NCI-H774 (cell line): ENCODE results near the gene COA3.

Experiments used
- DNase-seq: peaks from one replicate; lab custom pipeline; 2025; lab: John Stamatoyannopoulos, UW

The COA3 gene

GRCh38 chr17:42817866-42818265 is 19.4 kb upstream of the COA3 start:
- no peak for DNase-seq

- DNase-seq: no peak
Measured at GRCh38 chr17:42814633-42815399, 16.3 kb upstream of the COA3 start.

- DNase-seq: no peak
Measured at GRCh38 chr17:42809250-42809649, 10.7 kb upstream of the COA3 start.

GRCh38 chr17:42806249-42806648 is 7.7 kb upstream of the COA3 start:
- DNase-seq: no peak

- peak; percentile 95 for DNase-seq
Measured at GRCh38 chr17:42804918-42805367, 6.4 kb upstream of the COA3 start.

- DNase-seq: no peak
Measured at GRCh38 chr17:42803074-42803883, 4.8 kb upstream of the COA3 start.

GRCh38 chr17:42798011-42798382 is 507 bp downstream of the COA3 start:
- DNase-seq: no peak

- DNase-seq: no peak
Measured at GRCh38 chr17:42797067-42798007, 1.2 kb downstream of the COA3 start.

GRCh38 chr17:42796066-42796758 is 2.3 kb downstream of the COA3 start:
- DNase-seq: no peak

GRCh38 chr17:42795465-42795864 is 3.0 kb downstream of the COA3 start:
- DNase-seq: no peak

GRCh38 chr17:42795061-42795460 is 3.4 kb downstream of the COA3 start:
- DNase-seq: no peak

- no peak for DNase-seq
Measured at GRCh38 chr17:42792545-42792944, 6.0 kb downstream of the COA3 start.

- no peak for DNase-seq
Measured at GRCh38 chr17:42791948-42792347, 6.6 kb downstream of the COA3 start.

GRCh38 chr17:42787266-42787665 is 11.2 kb downstream of the COA3 start:
- no peak for DNase-seq

- DNase-seq: no peak
Measured at GRCh38 chr17:42784811-42785592, 13.5 kb downstream of the COA3 start.

GRCh38 chr17:42784409-42784808 is 14.1 kb downstream of the COA3 start:
- DNase-seq: no peak

GRCh38 chr17:42783791-42784138 is 14.7 kb downstream of the COA3 start:
- no peak for DNase-seq

GRCh38 chr17:42783062-42783790 is 15.3 kb downstream of the COA3 start:
- no peak for DNase-seq

GRCh38 chr17:42782166-42783061 is 16.1 kb downstream of the COA3 start:
- DNase-seq: no peak
